Smooth muscle cell of the brain vasculature (primary cell): ENCODE results near the gene QARS1.
A peak's percentile ranks its signal among the peaks of the same experiment; 100 is the strongest.

ENCODE experiments used
- DNase-seq: peaks from one replicate; pipeline ENCODE4 v3.0.0-alpha.2; 2012; ENCODE audit warnings: low read depth, low spot score

Gene QARS1

DNA sequence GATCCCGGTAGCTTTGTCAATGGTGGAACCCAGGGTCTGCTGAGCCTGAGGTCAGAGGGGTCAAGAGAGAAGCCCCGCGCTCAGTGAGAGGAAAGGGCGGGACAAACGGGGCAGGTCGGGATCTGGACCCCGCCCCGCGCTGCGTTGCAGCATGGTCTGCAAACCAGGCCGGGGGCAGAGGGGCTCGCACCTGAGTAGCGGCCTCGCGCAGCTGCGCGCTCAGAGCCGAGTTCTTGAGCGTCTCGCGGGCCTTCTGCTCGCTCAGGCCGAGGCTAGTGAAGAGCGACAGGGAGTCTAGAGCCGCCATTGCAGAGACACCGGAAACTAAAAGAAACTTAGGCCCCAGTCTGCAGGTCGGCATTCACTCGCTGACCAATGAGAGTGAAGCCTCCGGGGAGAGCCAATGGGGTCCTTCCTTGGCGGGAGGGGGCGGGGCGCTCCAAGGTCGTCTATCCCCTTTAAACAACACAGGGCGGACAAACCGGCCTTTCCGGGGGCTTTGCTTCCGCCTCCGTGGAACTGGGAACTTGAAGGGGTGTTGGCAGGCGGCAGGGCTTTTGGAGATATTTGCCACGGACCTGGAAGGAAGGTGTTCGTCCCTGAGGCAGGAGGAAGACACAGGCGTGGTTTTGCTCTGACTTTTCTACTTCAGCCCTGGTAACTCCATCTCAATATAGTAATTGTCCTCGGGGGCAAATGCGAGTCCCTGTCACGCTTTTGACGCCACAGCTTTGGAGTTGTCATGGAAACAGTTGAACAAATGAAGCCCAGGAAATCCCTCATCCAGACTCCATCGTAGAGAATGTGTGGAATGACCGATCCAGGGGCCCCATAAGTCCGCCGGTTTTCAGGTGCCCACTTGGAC lies at the start of gene QARS1:
Gene QARS1, minus strand, starts transcription at position 331 of the 865 bp plus-strand sequence. Its CDS starts 24 bp downstream, at position 307.
- peak; percentile 76 for DNase-seq

DNA sequence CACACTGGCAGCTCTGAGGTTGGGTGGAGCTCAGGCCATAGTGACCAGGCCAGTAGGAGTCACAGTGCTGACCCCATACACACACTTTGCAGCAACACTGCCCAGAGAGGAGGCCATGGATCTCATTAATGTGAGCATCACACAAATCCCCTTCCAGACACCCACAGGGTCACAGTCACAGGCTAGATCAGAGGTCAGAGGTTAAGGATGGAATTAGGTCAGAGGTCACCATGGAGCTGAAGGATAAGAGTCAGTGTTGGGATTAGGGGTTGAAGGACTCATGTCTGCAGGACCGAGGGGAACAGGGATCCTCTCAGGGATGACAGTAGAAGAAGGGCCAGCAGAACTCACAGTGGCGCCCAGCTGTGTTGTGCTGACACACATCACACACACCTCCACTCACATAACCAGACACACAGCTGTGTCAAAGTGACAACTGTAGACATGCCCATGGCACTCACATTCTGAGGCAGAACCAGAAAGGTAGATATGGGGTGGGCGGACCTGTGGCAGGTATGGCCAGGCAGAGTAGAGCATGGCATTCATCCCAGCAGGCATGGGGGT lies 48.9 kb upstream of the QARS1 start:
- DNase-seq: no peak

DNA sequence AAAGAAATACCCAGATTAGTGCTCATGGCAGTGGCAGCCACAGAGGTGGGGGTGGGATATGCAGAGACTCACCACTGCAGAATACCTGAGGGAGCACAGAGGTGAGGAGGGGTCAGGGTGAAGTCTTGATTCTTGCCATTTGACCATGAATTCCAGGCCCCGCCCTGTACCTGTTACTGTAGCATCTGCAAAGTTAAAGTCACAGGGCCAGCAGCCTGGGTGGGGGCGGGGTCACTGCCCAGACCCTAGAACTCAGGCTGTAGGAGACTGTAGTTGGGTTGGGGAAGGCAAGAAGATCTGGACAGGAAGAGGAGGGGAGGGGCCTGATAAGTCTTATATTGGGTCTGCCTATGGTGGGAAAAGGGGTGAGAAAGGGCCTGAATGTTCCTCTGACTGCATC lies 47.1 kb upstream of the QARS1 start:
- no peak for DNase-seq

DNA sequence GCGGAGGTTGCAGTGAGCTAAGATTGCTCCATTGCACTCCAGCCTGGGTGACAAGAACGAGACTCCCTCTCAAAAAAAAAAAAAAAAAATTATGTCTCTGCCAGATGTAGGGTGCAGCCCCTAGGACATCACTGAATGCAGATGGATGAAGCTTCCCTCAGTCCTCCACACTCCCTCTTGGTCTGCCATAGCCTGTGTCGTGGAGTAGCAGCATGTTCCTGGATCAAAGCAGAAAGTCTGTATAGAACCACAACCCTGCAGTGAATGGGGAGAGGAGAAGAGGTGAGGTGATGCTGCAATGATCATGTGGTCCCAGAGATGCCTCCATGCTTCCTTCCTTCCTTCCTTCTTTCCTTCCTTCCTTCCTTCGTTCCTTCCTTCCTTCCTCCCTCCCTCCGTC lies 43.6 kb upstream of the QARS1 start:
- DNase-seq: no peak

DNA sequence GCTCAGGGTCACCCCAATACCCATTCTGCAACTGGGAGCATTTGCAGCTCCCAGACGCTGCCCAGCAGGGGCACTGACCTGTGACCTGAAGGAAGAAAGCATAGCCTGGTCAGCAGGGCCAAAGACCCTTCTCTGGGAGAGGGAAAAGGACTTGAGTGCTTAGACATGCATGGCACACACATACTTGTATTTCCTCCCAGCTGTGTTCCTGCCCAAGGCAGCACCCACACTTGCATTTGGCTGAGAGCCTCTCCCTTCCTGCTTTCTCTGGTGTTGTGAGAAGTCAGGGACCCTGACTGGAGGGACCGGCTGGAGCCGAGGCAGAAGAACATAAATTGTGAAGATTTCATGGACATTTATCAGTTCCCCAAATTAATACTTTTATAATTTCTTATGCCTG lies 35.5 kb upstream of the QARS1 start:
- no peak for DNase-seq

DNA sequence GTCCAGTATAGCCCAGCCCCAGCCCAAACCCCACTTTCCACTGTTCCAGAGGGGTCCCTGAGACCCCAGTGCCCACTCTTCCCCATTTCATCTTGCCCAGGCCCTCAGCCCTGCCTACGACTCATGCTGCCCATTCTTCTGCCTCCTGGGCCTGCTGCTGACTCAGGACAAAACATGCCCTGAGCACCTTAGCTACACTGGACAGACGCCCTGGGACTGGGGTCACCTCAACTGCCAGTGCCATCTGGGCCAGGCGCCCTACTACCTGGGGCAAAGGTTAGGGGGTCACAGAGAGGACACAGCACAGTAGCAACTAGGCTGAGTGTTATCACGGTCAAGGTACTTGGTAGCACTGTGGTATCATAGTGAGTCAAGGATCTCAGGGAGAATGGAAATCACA lies 30.9 kb upstream of the QARS1 start:
- DNase-seq: no peak

DNA sequence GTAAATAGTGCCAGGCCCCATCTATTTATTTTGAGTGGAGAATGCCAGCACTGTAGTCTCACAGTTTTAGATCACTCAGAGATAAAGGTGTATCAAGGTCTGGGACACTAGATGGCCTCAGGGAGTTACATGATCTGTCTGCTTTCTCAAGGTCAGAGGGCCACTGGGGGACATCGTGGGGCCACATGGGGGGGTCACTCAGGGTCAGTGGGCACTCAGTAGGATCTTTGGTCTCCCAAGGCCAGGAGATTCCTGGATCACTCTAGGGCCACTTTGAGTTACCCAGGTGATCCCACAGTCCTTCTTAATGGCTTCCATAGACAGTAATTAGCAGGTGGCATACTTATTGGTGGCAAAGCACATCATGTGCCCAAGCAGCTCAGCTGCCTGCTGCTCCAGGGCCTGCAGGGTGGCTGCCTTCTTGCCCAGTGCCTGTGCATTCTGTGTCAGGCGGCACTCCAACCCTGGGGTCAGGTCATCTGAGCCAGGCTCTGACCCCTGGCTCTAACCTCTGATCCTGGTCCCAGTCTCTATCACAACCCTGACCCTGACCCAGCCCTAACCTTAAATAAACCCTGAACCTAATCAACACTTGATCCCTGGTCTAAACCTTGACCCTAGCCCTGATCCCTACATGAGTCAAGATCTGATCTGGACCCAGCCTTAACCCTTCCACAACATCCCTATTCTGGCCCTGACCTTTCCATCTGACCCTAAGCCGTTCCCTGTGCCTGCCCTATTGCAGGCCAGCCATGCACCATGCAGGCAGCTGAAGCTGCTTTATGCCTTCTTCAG lies 30.1 kb upstream of the QARS1 start:
- no peak for DNase-seq

DNA sequence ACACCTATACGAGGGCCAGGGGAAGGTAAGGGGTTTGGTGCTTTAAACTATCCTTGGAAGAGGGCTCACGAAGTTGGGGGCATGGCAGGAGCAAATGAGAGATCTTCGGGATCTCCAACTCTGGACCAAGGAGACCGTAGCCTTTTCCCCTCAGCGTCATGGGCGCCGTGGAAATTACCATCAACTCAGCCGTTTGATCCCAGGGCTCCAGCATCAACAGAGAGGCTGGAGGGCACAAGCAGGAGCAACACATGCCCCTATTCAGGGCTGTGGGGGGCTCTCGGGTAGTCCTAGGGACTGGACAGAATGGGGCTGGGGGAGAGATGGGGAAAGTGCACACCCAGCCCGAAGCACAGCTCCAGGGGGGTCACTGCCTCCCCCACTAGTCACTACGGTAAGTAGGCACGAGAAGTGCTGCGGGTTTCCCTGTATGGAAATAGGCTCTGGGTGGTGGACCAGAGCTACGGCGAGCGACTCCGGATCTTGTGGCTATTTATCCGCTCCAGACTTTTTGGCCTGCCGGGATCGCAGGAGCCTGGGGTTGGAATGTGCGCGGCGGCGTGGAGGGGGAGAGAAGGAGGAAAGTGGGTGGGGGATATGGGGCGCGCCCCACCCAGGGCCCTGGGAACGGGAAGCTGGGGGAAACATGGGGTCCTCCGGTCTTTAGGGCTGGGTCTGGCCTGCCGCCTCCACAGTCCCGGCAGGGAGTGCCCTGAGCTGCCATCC lies 28.8 kb upstream of the QARS1 start:
- DNase-seq: peak; percentile 74

DNA sequence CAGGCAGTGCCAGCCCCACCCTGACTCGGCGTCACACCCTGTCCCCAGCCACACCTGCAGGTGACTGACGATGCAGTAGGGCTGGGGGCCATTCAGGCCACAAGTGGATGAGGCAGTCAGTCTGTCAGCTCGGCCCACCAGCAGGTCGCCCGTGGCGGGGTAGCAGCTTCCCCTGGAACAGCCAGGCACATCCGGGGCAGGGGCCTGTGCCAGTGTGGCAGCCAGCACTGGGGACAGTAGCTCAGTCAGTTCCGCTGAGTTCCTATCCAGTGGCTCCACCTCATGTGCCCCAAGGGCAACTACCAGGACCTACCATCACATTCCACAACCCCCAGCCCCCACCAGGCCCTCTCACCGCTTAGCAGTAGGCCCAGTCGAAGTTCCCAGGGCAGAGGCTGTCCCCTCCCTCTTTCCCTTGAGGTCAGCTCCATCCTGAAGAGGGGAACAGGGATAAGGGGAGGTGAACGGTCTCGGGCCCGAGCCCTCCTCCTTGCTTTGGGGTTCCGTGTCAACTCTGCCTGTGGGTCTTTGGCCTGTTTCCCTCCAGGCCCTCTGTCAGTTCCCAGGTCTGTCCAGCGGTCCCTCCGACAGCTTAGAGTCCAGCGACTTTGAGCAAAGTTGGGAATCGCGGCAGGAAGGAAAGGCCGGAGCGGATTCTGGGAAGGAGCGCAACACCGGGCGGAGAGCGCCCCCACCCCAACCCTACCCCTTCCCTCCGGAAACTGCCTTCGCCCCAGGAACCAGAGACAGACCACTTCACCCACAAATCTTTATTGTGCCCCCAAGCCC lies 28.1 kb upstream of the QARS1 start, which contains the start of gene LAMB2:
Gene LAMB2, minus strand, starts transcription at position 614 of the 789 bp plus-strand sequence. Its CDS starts 183 bp downstream, at position 431.
- peak; percentile 68 for DNase-seq

DNA sequence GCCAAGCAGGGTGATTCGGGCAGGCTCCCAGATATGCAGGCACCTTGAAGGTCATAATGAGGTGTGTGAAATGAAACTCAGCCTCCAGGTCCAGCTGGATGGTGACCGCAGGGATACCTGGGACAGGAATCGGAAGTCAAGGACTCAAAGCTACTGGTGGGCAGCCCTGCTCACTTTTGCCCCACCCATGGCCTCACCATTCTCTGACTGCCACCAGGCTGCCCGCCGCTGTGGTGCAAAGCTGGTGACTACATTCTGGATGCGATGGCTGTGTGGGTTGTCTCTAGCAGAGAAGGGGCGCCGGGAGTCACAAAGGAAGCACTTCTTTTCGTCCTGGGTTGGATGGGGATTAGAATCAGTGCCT lies 27.5 kb upstream of the QARS1 start:
- no peak for DNase-seq

DNA sequence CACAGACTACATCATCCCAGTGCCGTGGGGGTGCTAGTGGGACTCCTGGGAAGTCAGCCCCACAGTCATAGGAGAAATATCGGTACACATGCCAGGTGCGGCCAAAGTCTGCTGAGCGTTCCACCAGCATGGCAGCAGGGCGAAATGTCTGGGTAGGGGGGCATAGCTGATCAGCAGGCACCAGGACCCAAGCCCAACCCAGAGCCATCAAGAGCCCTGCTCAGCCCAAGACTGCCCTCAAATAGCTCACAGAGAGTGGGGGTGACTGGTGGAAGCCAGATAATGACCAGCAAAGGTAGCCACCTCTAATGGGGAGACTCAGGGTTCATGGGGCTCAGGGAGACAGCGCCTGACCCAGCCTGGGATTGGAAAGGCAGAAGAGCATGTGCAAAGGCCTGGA lies 27.0 kb upstream of the QARS1 start:
- DNase-seq: no peak

DNA sequence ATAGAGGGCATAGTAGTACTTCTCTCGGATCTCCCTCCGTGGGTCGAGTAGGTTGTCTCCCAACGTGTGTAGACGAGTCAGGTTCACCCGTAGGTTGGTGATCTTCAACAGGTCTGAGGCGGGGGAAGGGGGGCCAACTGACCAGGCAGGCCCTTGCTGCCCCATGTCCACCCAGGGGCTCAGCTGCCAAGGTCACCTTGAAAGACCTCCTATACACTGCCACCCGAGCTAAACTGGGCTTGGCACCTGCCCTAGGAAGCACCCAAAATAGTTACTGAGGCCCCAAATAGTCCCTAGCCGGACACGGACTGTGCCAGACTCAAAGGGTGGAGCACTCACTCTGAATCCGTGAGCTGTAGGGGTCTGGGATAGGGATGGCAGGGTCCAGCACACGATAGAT lies 26.5 kb upstream of the QARS1 start:
- no peak for DNase-seq

DNA sequence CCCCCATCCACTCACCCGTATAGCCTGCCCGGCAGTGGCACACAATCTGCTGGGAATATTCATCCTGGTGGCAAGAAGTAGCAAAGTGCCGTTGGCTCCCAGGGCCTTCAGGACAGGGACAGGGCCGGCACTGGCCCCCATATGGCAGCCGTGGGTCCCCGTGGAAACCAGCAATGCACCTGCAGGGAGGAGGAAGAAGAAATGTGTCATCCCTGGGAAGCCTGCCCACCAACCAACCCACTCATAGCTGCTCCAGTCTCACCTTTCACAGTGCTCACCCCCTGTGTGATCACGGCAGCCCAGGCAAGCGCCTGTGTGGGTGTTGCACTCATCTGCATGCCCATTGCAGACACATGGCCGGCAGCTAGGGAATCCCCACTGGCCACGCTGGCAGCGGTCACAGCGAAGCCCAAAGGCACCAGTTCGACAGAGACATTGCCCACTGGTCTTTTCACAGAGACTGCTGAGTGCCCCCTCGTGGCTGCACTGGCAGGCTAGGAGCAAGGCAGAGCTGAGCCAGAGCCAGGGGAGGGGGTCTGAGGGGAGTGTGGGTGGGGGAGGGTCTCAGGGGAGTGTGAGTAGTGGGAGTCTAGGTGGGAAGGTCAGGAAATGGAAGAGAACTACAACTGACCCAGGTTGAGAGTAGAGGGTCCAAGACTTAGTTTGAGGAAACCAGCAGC lies 20.6 kb upstream of the QARS1 start:
- DNase-seq: no peak

DNA sequence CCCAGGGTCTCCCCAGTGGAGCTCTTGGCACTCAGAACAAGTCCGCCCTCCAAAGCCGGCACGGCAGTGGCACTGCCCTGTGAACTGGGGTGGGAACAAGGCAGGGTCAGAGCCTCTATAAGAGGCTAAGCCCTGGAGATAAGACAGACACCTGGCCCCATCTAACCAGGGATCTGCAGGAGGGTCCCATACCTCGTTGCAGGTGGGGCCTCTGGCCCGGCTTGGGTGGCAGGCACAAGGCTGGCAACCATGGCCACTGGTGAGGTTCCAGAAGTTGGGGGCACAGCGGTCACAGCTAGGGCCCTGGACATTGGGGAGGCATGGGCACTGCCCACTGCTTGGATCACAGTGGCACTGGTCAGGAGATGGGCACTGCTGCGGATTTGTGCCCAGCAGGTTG lies 19.6 kb upstream of the QARS1 start:
- DNase-seq: no peak

DNA sequence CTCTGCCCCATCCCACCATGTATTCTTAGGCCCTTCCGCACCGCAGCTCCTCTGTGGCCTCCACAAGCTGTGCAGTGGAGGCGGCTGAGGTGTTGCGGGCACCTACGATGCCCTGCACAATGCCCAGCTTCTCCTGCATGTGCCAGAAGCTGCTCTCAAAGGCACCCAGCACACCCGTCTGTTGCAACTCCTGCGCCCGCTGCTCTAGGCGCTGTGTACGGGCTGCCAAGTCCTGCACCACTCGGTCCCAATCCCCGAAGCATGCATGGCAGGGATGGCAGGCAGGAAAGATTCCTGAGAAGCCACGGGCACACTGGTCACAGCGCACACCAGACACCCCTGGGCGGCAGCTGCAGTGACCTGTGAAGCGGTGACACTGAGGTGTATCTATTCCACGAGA lies 19.1 kb upstream of the QARS1 start:
- no peak for DNase-seq

DNA sequence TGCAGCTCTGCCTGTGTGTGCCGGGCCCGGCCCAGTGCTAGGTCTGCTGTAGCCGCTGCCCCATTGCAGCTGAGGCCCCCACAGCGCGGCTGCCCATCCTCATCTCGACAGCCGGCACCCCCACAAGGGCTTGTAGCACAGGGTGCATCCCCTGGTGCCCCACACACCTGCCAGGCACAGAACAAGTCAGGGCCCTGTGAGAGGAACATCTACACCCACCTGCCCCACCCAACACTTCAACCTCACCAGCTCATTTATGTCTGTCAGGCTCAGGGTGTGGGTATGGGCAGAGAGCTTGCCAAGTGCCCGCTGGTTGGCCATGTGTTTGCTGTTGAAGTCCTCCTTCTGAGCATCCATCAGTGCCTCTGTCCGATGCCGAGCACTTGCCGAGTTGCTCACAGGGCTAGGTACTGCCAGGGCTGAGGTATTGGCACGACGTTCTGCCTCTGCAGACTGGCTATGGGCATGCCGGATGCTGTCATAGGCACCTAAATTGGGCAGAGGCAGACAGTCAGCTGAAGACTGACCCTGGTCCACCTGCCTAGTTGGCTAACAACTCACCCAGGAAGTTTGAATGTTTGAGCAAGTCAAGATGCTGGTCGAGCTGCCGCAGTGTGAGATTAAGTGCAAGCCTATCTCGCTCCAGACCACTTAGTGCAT lies 18.5 kb upstream of the QARS1 start:
- DNase-seq: no peak

DNA sequence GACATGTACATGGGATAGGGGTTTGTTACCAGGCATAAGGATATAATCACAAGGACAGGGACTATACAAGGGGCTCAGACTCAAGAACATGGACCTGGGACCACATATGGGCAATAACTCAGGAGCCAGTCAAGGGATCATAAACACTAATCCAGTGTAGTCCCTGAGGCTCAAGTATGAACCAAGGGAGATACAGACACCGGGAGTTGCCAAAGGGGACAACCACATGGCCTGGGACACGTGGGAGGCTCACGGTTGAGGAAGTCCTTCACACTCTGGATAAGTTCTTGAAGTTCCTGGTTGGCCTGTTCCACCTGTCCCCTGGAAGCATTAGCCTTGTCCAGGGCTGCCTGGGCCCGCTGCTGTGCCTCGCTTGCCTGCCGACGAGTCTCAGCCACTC lies 17.9 kb upstream of the QARS1 start:
- no peak for DNase-seq

DNA sequence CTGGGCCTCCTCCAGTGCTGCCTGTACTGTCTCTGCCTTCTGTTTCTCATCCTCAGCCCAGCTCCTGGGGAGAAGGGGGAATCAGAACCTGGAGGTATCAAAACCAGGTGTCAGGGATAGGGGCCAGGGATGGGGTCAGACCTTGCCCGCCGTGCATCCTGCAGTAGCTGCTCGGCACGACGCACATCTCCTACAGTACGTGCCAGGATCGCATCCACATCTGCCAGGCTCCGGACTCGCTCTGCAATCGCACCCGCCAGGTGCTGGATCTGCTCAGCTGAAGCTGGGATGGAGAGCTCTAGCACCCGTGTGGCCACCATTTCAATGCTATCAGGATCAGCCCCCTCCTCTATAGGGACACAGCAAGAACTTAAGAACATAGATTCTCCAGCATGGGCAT lies 17.5 kb upstream of the QARS1 start:
- DNase-seq: no peak

DNA sequence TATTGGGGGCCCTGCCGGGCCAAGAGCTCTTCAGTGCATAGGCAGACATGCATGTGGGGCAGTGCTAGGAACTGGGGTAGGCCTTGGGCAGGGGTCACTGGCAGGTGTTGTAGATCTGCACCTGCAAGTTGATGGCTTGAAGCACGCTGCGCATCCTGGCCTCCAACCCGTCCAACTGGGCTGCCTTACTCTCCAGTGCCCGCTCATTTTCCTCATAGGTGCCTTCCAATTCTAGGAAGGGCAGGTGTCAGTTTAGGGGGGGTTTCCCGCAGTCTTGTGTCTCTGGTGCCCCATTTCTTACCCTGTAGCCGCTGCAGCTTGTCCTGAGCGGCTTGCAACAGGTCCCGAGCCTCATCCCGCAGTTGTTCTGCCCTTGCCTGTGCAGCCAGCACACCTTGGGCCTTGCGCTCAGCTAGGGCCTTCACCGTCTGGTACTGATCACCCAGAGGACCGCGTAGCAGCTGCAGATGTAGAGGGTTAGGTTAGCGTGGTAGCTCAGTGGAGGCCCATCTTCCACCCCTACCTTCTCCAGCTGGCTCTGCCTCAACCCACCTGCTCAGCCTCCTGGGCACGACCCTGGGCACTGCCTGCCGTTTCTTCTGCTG lies 16.7 kb upstream of the QARS1 start:
- no peak for DNase-seq
